ENCODE data around the gene TAPBP.
"Not testable (repeated sequence)": the region's sequence is repeated elsewhere in the genome, so short reads cannot be mapped to it uniquely, and the experiment has no call there.

Gene TAPBP

DNA sequence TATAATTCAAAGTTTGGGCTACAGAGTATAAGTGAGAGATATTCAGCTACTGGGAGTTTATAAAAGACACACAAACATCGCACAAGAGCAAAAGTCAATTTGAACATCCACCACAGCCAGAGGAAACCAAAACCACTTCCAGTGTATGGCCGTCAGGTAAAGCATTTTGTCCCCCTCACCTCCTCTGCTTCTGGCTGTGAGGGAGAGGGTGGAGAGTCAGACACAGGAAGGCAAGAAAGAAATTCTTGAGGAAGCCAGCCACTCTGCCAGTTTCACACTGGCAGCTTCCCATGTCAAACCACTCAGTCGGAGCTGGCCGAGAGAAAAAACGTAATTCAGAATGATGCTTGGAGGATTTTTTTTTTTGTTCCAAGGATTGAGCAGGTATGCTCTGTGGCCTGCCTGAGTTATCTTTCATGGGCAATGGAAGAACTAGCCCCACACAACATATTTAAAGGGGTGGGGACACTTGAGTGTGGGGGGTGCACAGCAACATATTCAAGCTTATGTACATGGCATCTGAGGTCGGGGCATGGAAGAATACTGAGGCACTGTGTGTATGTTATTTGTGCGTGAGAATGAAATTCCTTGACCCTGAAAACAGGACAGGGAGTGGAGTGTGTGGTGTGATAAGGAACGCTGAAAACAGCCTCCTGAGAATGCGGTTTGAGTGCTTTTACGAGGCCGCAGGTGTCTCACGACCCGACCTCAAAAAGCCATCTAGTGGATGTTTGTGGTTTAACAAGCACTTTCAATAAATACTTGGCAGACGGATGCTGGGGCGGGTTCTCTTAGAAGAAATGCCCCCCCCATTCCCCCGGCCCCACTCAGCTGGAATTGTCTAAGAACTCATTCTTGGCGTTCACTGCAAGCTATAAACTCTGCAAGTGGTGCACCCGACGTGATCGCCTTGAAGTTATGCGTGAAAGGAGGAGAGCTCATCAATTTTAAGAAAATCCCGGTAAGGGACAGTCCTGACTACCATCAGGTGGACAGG, 31.1 kb upstream of the TAPBP start:
- H3K4me3 ChIP-seq (replicated peaks; ENCODE audit: low read depth, low read length), result no peak overlapping the region
- peak; percentile 83 for DNase-seq (ENCODE audit: low read depth)
- TF ChIP-seq, protein P1, sequence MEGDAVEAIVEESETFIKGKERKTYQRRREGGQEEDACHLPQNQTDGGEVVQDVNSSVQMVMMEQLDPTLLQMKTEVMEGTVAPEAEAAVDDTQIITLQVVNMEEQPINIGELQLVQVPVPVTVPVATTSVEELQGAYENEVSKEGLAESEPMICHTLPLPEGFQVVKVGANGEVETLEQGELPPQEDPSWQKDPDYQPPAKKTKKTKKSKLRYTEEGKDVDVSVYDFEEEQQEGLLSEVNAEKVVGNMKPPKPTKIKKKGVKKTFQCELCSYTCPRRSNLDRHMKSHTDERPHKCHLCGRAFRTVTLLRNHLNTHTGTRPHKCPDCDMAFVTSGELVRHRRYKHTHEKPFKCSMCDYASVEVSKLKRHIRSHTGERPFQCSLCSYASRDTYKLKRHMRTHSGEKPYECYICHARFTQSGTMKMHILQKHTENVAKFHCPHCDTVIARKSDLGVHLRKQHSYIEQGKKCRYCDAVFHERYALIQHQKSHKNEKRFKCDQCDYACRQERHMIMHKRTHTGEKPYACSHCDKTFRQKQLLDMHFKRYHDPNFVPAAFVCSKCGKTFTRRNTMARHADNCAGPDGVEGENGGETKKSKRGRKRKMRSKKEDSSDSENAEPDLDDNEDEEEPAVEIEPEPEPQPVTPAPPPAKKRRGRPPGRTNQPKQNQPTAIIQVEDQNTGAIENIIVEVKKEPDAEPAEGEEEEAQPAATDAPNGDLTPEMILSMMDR (IDR thresholded peaks at IDR 0.05; ENCODE audit: low read length, missing control alignments), result peak; percentile 57

DNA sequence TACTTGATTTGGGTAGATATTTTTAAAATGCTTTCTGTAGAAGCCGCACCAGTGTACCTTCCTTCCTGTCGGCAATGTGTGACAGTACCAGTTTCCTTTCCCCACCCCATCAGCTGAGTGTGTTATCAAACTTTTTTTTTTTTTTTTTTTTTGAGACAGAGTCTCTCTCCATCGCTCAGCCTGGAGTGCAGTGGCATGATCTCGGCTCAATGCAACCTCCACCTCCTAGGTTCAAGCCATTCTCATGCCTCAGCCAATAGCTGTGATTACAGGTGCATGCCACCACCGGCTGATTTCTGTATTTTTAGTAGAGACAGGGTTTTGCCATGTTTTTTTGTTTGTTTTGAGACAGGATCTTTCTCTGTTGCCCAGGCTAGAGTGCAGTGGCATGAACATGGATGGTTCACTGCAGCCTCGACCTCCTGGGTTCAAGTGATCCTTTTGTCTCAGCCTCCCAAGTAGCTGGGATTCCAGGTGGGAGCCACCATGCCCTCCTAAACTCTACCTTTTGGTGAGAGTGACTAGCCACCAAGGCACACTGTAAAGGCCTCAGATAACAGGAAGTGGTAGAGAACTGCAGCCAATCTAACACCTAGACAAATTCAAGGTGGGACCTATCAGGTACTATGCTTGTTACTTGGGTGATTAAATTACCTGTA, 30.2 kb upstream of the TAPBP start:
- TF ChIP-seq, protein P1 (IDR thresholded peaks at IDR 0.05; ENCODE audit: low read length, missing control alignments), result no peak
- no peak overlapping the region for H3K4me3 ChIP-seq (replicated peaks; ENCODE audit: low read depth, low read length)
- DNase-seq (ENCODE audit: low read depth), result no peak

DNA sequence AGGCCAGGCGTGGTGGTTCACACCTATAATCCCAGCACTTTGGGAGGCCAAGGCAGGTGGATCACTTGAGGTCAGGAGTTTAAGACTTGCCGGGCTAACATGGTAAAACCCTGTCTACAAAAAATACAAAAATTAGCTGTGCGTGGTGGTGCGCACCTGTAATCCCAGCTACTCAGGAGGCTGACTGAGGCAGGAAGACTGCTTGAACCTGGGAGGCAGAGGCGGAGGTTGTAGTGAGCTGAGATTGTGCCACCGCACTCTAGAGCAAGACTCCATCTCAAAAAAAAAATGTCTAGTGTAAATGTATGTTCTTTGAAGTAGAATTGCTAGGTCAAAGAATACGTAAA, 29.7 kb upstream of the TAPBP start:
- DNase-seq (ENCODE audit: low read depth); H3K4me3 ChIP-seq (replicated peaks; ENCODE audit: low read depth, low read length): not testable (repeated sequence)

DNA sequence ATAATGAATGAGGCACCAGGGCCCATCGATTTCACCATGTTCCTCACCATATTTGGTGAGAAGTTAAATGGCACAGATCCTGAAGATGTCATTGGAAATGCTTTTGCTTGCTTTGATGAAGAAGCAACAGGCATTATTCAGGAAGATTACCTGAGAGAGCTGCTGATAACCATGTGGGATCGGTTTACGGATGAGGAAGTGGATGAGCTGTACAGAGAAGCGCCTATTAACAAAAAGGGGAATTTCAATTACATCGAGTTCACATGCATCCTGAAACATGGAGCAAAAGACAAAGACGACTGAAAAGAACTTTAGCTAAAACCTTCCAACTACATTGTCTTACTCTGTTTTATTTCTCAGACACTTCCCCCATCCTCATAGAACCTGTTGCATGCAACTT, 25.3 kb upstream of the TAPBP start:
- TF ChIP-seq, protein P1 (IDR thresholded peaks at IDR 0.05; ENCODE audit: low read length, missing control alignments), result no peak
- DNase-seq (ENCODE audit: low read depth), result no peak
- H3K4me3 ChIP-seq (replicated peaks; ENCODE audit: low read depth, low read length), result no peak overlapping the region

DNA sequence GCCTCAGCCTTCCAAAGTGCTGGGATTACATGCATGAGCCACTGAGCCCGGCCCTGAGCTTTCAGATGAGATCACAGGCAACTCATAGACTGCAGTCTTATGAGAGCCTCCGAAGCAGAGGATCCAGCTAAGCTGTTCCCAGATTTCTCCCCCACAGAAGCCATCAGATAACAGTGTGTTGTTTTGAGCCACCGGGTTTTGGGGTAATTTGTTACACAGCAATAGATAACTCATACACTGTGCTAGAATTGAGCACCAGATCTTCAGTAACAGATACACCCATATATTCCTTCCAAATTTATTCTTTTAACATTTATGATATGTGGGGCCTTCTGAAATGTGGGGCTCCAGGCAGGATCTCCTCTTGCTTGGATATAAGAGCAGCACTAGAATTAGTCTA, 22.6 kb upstream of the TAPBP start:
- TF ChIP-seq, protein P1 (IDR thresholded peaks at IDR 0.05; ENCODE audit: low read length, missing control alignments), result no peak
- no peak overlapping the region for H3K4me3 ChIP-seq (replicated peaks; ENCODE audit: low read depth, low read length)
- DNase-seq (ENCODE audit: low read depth), result no peak

DNA sequence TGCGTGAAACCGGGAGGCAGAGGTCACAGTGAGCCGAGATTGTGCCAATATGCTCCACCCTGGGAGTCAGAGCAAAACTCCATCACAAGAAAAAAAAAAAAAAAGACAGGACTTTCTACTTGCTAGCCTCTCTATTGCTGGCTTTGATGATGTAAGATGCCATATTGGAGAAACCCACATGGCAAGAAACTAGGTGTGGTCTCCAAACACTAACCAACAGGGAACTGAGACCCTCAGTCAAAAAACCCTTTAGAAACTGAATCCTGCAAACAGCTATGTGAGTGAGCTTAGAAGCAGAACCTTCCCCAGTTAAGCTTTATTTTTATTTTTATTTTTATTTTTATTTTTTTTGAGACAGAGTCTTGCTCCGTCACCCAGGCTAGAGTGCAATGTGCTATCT, 22.0 kb upstream of the TAPBP start:
- TF ChIP-seq, protein P1 (IDR thresholded peaks at IDR 0.05; ENCODE audit: low read length, missing control alignments), result no peak
- DNase-seq (ENCODE audit: low read depth), result no peak
- no peak overlapping the region for H3K4me3 ChIP-seq (replicated peaks; ENCODE audit: low read depth, low read length)

DNA sequence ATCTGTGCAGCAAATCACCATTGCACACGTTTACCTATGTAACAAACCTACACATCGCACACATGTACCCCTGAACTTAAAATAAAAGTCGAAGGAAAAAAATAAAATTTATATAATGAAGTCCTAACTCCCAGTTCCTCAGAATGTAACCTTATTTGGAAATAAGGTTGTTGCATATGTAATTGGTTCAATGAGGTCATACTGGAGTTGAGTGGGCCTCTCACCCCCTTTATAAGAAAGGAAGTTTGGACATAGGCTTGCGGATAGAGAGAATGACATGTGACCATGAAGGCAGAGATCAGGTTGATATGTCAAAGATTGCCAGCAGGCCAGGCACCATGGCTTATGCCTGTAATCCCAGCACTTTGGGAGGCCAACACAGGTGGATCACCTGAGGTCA, 19.8 kb upstream of the TAPBP start:
- TF ChIP-seq, protein P1 (IDR thresholded peaks at IDR 0.05; ENCODE audit: low read length, missing control alignments), result no peak
- DNase-seq (ENCODE audit: low read depth), result no peak
- H3K4me3 ChIP-seq (replicated peaks; ENCODE audit: low read depth, low read length), result no peak overlapping the region
